ENCODE data around the gene VEGFA. TPM values are rescaled to one million over a fixed set of nuclear protein-coding genes. Genes with fewer than 3 reads are reported as not detected.

Gene VEGFA
- total RNA-seq, 4 donors from 2014 or later = 28.0 to 107 (median 80.8) TPM

- no peaks in the 10 kb centered on the region for H3K9me3 ChIP-seq
- peaks cover 0 to 24% (median 3%) of the 10 kb centered on the region in 3 donors for H3K4me1 ChIP-seq
- no peak for DNase-seq
- TF ChIP-seq POLR2A (IDR thresholded peaks at IDR 0.05) = no peak
- TF ChIP-seq CTCF (IDR thresholded peaks at IDR 0.05) = no peak
- H3K4me3 ChIP-seq = no peak overlapping the region
- 93 to 95% methylated on average over 11 to 18 of the region's 24 CpGs for WGBS, 2 donors
- peaks cover 32 to 99% (median 38%) of the 10 kb centered on the region in 3 donors for H3K36me3 ChIP-seq
- intact Hi-C loops (cut with DNase I) = no loop called here
- no peak overlapping the region for H3K27ac ChIP-seq
- H3K27me3 ChIP-seq = no peaks in the 10 kb centered on the region
These were observed 11.2 kb downstream of the VEGFA start for GRCh38 chr6:43780941-43781928.

GRCh38 chr6:43781941-43782704 lies 12.1 kb downstream of the VEGFA start:
- WGBS, 2 donors = 81 to 93% methylated on average over 17 of the region's 20 CpGs
- H3K4me3 ChIP-seq = no peak overlapping the region
- no peak overlapping the region for H3K27ac ChIP-seq
- no peak for DNase-seq
- intact Hi-C loops (cut with DNase I) = no loop called here
- no peaks in the 10 kb centered on the region for H3K9me3 ChIP-seq
- H3K4me1 ChIP-seq = peaks cover 0 to 21% (median 0%) of the 10 kb centered on the region in 3 donors
- H3K27me3 ChIP-seq = no peaks in the 10 kb centered on the region
- TF ChIP-seq POLR2A (IDR thresholded peaks at IDR 0.05) (no peak), CTCF (IDR thresholded peaks at IDR 0.05) (no peak)
- peaks cover 32 to 97% (median 36%) of the 10 kb centered on the region in 3 donors for H3K36me3 ChIP-seq

- H3K27ac ChIP-seq = no peak overlapping the region
- 65 to 86% methylated on average over 4 of the region's 11 CpGs for WGBS, 2 donors
- TF ChIP-seq CTCF (IDR thresholded peaks at IDR 0.05) = no peak
- no peak for TF ChIP-seq POLR2A (IDR thresholded peaks at IDR 0.05)
- H3K36me3 ChIP-seq = peaks cover 26 to 89% (median 27%) of the 10 kb centered on the region in 3 donors
- H3K27me3 ChIP-seq = no peaks in the 10 kb centered on the region
- intact Hi-C loops (cut with DNase I) = no loop called here
- H3K9me3 ChIP-seq = no peaks in the 10 kb centered on the region
- no peak overlapping the region for H3K4me3 ChIP-seq
- DNase-seq = no peak
- H3K4me1 ChIP-seq = peaks cover 0 to 21% (median 0%) of the 10 kb centered on the region in 3 donors
These were observed 12.9 kb downstream of the VEGFA start for GRCh38 chr6:43782764-43783513.

GRCh38 chr6:43784049-43784855 lies 14.2 kb downstream of the VEGFA start:
- intact Hi-C loops (cut with DNase I) = no loop called here
- Histone ChIP-seq H3K27me3 (no peaks in the 10 kb centered on the region), H3K4me1 (peaks cover 0 to 16% (median 0%) of the 10 kb centered on the region in 3 donors), H3K27ac (no peak overlapping the region), H3K36me3 (peaks cover 15 to 75% (median 25%) of the 10 kb centered on the region in 3 donors), H3K9me3 (no peaks in the 10 kb centered on the region), H3K4me3 (no peak overlapping the region)
- DNase-seq = no peak
- WGBS, 2 donors = 88 to 93% methylated on average over 13 to 17 of the region's 26 CpGs
- TF ChIP-seq POLR2A (IDR thresholded peaks at IDR 0.05) (no peak), CTCF (IDR thresholded peaks at IDR 0.05) (no peak)

All from esophagus squamous epithelium (tissue), 5 donors.